H9 (cell line): ENCODE data around the gene LEMD3. TPM values are rescaled to one million over a fixed set of nuclear protein-coding genes. Genes with fewer than 3 reads are reported as not detected.

Experiments
- DNase-seq: peaks from one replicate; pipeline ENCODE4 v3.0.0-alpha.2; 2017
- H2AFZ ChIP-seq: one replicate; pipeline ENCODE4 v1.6.1; 2013; ENCODE audit warnings: mild to moderate bottlenecking, low read length, control low read depth, moderate library complexity
- H2AK5ac ChIP-seq: 2 replicates; pipeline ENCODE4 v1.6.1; 2013; ENCODE audit warnings: low read length, control low read depth, mixed read lengths; ENCODE audit not compliant: insufficient read length
- H2BK120ac ChIP-seq: one replicate; pipeline ENCODE4 v1.6.1; 2013; ENCODE audit warnings: low read depth, mild to moderate bottlenecking, low read length, control low read depth, inconsistent platforms; ENCODE audit not compliant: poor library complexity, severe bottlenecking
- H2BK12ac ChIP-seq: 2 replicates; pipeline ENCODE4 v1.6.1; 2013; ENCODE audit warnings: low read length, control low read depth, mixed read lengths, low read depth; ENCODE audit not compliant: insufficient read length
- H2BK15ac ChIP-seq: 2 replicates; pipeline ENCODE4 v1.6.1; 2013; ENCODE audit warnings: low read depth, low read length, control low read depth
- H2BK20ac ChIP-seq: one replicate; pipeline ENCODE4 v1.6.1; 2013; ENCODE audit warnings: low read depth, mild to moderate bottlenecking, low read length, control low read depth, inconsistent platforms; ENCODE audit not compliant: poor library complexity, severe bottlenecking
- H2BK5ac ChIP-seq: 2 replicates; pipeline ENCODE4 v1.6.1; 2013; ENCODE audit warnings: low read length, control low read depth, mixed read lengths; ENCODE audit not compliant: insufficient read length
- H3K14ac ChIP-seq: 2 replicates; pipeline ENCODE4 v1.6.1; 2013; ENCODE audit warnings: low read length, control low read depth; ENCODE audit not compliant: insufficient read depth
- H3K18ac ChIP-seq: 2 replicates; pipeline ENCODE4 v1.6.1; 2013; ENCODE audit warnings: low read depth, mild to moderate bottlenecking, mixed read lengths, low read length, control low read depth; ENCODE audit not compliant: insufficient read length
- H3K23ac ChIP-seq: 2 replicates; pipeline ENCODE4 v1.6.1; 2013; ENCODE audit warnings: low read length, control low read depth, mixed read lengths, low read depth; ENCODE audit not compliant: insufficient read length
- H3K23me2 ChIP-seq: 2 replicates; pipeline ENCODE4 v1.6.1; 2013; ENCODE audit warnings: low read depth, mild to moderate bottlenecking, mixed read lengths, low read length, control low read depth; ENCODE audit not compliant: insufficient read length, poor library complexity, severe bottlenecking
- H3K27ac ChIP-seq: 2 replicates; pipeline ENCODE4 v1.5.1; 2013; ENCODE audit warnings: low read length, control low read depth, mixed read lengths, low read depth; ENCODE audit not compliant: insufficient read length
- H3K27me3 ChIP-seq: 2 replicates; pipeline ENCODE4 v1.6.1; 2013; ENCODE audit warnings: low read length, control low read depth, inconsistent platforms; ENCODE audit not compliant: insufficient read depth
- H3K4ac ChIP-seq: 2 replicates; pipeline ENCODE4 v1.6.1; 2013; ENCODE audit warnings: low read depth, mild to moderate bottlenecking, control low read depth, inconsistent platforms, low read length, moderate library complexity
- H3K4me1 ChIP-seq: 2 replicates; pipeline ENCODE4 v1.6.1; 2013; ENCODE audit warnings: low read length, control low read depth, inconsistent platforms; ENCODE audit not compliant: insufficient read depth
- H3K4me2 ChIP-seq: 2 replicates; pipeline ENCODE4 v1.6.1; 2013; ENCODE audit warnings: low read length, control low read depth, mixed read lengths; ENCODE audit not compliant: insufficient read length, insufficient read depth
- H3K56ac ChIP-seq: 2 replicates; pipeline ENCODE4 v1.6.1; 2013; ENCODE audit warnings: low read depth, mild to moderate bottlenecking, mixed read lengths, low read length, control low read depth; ENCODE audit not compliant: insufficient read length
- H3K79me1 ChIP-seq: 2 replicates; pipeline ENCODE4 v1.6.1; 2013; ENCODE audit warnings: low read depth, mild to moderate bottlenecking, moderate library complexity, low read length, control low read depth, inconsistent platforms; ENCODE audit not compliant: insufficient read depth, poor library complexity, severe bottlenecking
- H3K79me2 ChIP-seq: 2 replicates; pipeline ENCODE4 v1.6.1; 2013; ENCODE audit warnings: low read length, control low read depth, inconsistent platforms; ENCODE audit not compliant: insufficient read depth
- H3K9ac ChIP-seq: 2 replicates; pipeline ENCODE4 v1.6.1; 2013; ENCODE audit warnings: low read length, control low read depth, mixed read lengths; ENCODE audit not compliant: insufficient read length; ENCODE audit errors: extremely low read depth
- H3K9me3 ChIP-seq: one replicate; pipeline ENCODE4 v1.6.1; 2013; ENCODE audit warnings: low read depth, low read length, inconsistent platforms; ENCODE audit not compliant: control insufficient read depth
- H3T11ph ChIP-seq: one replicate; pipeline ENCODE4 v1.6.1; 2013; ENCODE audit warnings: mild to moderate bottlenecking, low read length, control low read depth, inconsistent platforms
- H4K20me1 ChIP-seq: one replicate; pipeline ENCODE4 v1.6.1; 2013; ENCODE audit not compliant: control insufficient read depth, insufficient read length, insufficient read depth
- H4K5ac ChIP-seq: 2 replicates; pipeline ENCODE4 v1.6.1; 2013; ENCODE audit warnings: low read depth, mild to moderate bottlenecking, mixed read lengths, low read length, control low read depth; ENCODE audit not compliant: insufficient read length
- H4K8ac ChIP-seq: replicated peaks from 2 replicates; pipeline ENCODE4 v1.6.1; 2013; ENCODE audit warnings: low read length, control low read depth, mixed read lengths, low read depth; ENCODE audit not compliant: insufficient read length
- H4K91ac ChIP-seq: 2 replicates; pipeline ENCODE4 v1.6.1; 2013; ENCODE audit warnings: low read depth, mild to moderate bottlenecking, moderate library complexity, mixed read lengths, low read length, control low read depth; ENCODE audit not compliant: insufficient read length
- H3K27ac Mint-ChIP-seq, 3 experiments: 2 replicates in 2 of 3; 3 replicates in 1 of 3; pipeline ENCODE4 v1.8.0; 2020 to 2021; ENCODE audit warnings: mixed read lengths in 3 of 3, mild to moderate bottlenecking in 1 of 3, moderate library complexity in 1 of 3
- H3K27me3 Mint-ChIP-seq: 2 replicates; pipeline ENCODE4 v1.8.0; 2021; ENCODE audit warnings: low read depth, mild to moderate bottlenecking, moderate library complexity, mixed read lengths
- H3K36me3 Mint-ChIP-seq, 3 experiments: 2 replicates in 2 of 3; 3 replicates in 1 of 3; pipeline ENCODE4 v1.8.0; 2020 to 2021; ENCODE audit warnings: low read depth in 3 of 3, mixed read lengths in 3 of 3; ENCODE audit not compliant: insufficient read depth in 1 of 3
- H3K4me1 Mint-ChIP-seq, 2 experiments: 2 replicates each; pipeline ENCODE4 v1.8.0; 2020; ENCODE audit warnings: mixed read lengths in 2 of 2
- H3K4me3 Mint-ChIP-seq, 2 experiments: 2 replicates in 1 of 2; 3 replicates in 1 of 2; pipeline ENCODE4 v1.8.0; 2020 to 2021; ENCODE audit warnings: mild to moderate bottlenecking in 2 of 2, mixed read lengths in 2 of 2, moderate library complexity in 1 of 2
- H3K9me3 Mint-ChIP-seq, 2 experiments: 2 replicates in 1 of 2; 3 replicates in 1 of 2; pipeline ENCODE4 v1.8.0; 2020; ENCODE audit warnings: mild to moderate bottlenecking in 2 of 2, mixed read lengths in 2 of 2, moderate library complexity in 1 of 2
- CTCF ChIP-seq: fragments of 200-600 bp; sonication (generic); conservative IDR thresholded peaks from 3 replicates; pipeline ENCODE4 v1.8.0; 2021; ENCODE audit warnings: antibody characterized with exemption, mild to moderate bottlenecking
- WGBS: extraction: QIAGEN DNeasy Blood & Tissue Kit; methylation state at CpG from one replicate; pipeline ENCODE4 v1.1.7; 2013; ENCODE audit warnings: missing lambda C conversion rate, low lambda C conversion rate, mixed read lengths; ENCODE audit not compliant: insufficient read length; ENCODE audit errors: extremely low coverage; 5-methylcytosine and 5-hydroxymethylcytosine counted together
- total RNA-seq: library from RNA; stranded (reverse); gene quantifications from 2 replicates; pipeline ENCODE4 v1.2.1, GENCODE V29; 2021

The LEMD3 gene
- total RNA-seq, 1 experiment from 2014 or later, result 38.1 TPM

DNA sequence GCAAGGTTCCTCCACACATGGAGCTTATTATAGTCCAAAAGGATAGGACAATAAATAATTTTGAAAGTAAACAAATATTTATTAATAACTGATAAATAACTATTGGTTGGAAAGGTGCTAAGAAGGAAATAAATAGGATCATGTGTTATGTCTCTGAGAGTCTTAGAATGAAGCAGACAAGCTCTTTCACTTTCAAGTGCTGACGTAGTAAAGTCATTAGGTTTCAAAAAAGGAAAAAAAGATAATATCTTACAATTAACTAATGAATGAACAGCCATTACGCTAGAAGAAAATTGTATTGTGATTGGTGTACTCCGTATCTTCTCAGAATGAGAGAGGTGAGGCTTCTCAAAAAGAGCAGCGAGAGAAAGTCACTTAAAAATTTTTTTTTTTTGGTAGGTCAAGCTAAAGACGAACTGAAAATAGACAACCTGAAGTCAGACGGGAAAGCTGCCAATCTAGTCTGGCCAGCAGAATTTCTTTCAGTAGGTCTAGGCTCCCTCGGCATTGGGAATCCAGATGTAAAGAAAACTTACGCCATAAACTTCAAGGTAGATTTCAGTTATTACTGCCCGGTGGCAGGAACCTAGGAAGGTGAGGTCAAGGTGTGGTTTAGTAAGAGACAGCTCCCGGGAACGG lies 583 bp upstream of the LEMD3 start:
- H4K20me1 ChIP-seq, result no peaks in the 10 kb centered on the region
- peaks cover 23% of the 10 kb centered on the region for H3K79me2 ChIP-seq
- H3K27ac ChIP-seq, result no peak overlapping the region
- peak overlapping the region; percentile 10 for H3K9ac ChIP-seq
- WGBS, result no CpG with 5 or more reads among the region's 11 CpGs
- no peak overlapping the region for H4K91ac ChIP-seq
- no peak overlapping the region for H2AK5ac ChIP-seq
- no peaks in the 10 kb centered on the region for H3K27me3 ChIP-seq
- H2BK120ac ChIP-seq, result no peak overlapping the region
- peaks cover 5 to 12% of the 10 kb centered on the region in 2 experiments; a peak in 4 of 5 replicates for H3K9me3 Mint-ChIP-seq
- peaks cover 5 to 8% (median 7%) of the 10 kb centered on the region in 3 experiments; a peak in 5 of 7 replicates for H3K36me3 Mint-ChIP-seq
- DNase-seq, result no peak
- H3K23me2 ChIP-seq, result peaks cover 16% of the 10 kb centered on the region
- peak overlapping the region; percentile 98 for H3K4me2 ChIP-seq
- H2BK20ac ChIP-seq, result no peak overlapping the region
- H3K56ac ChIP-seq, result no peak overlapping the region
- peak overlapping the region; percentile 78 for H2AFZ ChIP-seq
- peak overlapping the region; percentile 96 to 99 (median 98) for H3K27ac Mint-ChIP-seq
- H3K4ac ChIP-seq, result no peak overlapping the region
- no peak overlapping the region for H2BK5ac ChIP-seq
- peaks cover 8% of the 10 kb centered on the region for H3K79me1 ChIP-seq
- no peak overlapping the region for H3K23ac ChIP-seq
- H3K27me3 Mint-ChIP-seq, result peaks cover 28% of the 10 kb centered on the region
- H3K18ac ChIP-seq, result peak overlapping the region; percentile 16
- H3K4me1 Mint-ChIP-seq, result peaks cover 16 to 23% of the 10 kb centered on the region in 2 experiments
- no peak overlapping the region for H3T11ph ChIP-seq
- H3K9me3 ChIP-seq, result no peaks in the 10 kb centered on the region
- no peak overlapping the region for H2BK12ac ChIP-seq
- H3K14ac ChIP-seq, result peak overlapping the region; percentile 19; the same call in 1 of the 2 replicates
- no peaks in the 10 kb centered on the region; the same call in 1 of the 2 replicates for H3K4me1 ChIP-seq
- H4K5ac ChIP-seq, result no peak overlapping the region
- H4K8ac ChIP-seq, result no peak overlapping the region
- H3K4me3 Mint-ChIP-seq, result peak overlapping the region; percentile 97 to 99
- H2BK15ac ChIP-seq, result no peak overlapping the region
- no peak for TF ChIP-seq CTCF
